Endothelial cell of umbilical vein (primary cell): ENCODE measurements around the gene SMOC2. TPM values are rescaled to one million over a fixed set of nuclear protein-coding genes. Genes with fewer than 3 reads are reported as not detected.

Experiments used
- BruUV-seq: library from RNA; stranded (reverse); fragments of 400-500 nt; replicated peaks from 2 replicates; lab custom pipeline; 2021; lab: Mats Ljungman, UMichigan
- CTCF ChIA-PET: fragments of 300-600, 350-600 bp; sonication (Branson Sonifier 250); formaldehyde crosslinking; loops from one replicate; lab custom pipeline; 2021; ENCODE audit warnings: antibody characterized with exemption, inconsistent platforms; lab: Charles Lee
- POLR2A ChIA-PET: fragments of 300-600, 350-600 bp; sonication (Branson Sonifier 250); formaldehyde crosslinking; loops from one replicate; lab custom pipeline; 2021; ENCODE audit warnings: antibody characterized with exemption, inconsistent platforms; lab: Charles Lee
- DNase-seq: peaks from one replicate; pipeline ENCODE4 v3.0.0-alpha.2; 2011; ENCODE audit warnings: low read depth, low spot score
- FAIRE-seq: peaks from 2 replicates; lab custom pipeline; 2011; peaks lifted over from hg19 to GRCh38; lab: Jason Lieb, UNC
- H2AFZ ChIP-seq: 2 replicates; pipeline ENCODE4 v1.6.0; 2012; ENCODE audit warnings: low read depth, low read length, control low read depth, inconsistent platforms
- H3K27ac ChIP-seq: 2 replicates; pipeline ENCODE4 v1.5.1; 2011; ENCODE audit warnings: low read depth, mild to moderate bottlenecking, control low read depth, low read length, moderate library complexity; ENCODE audit not compliant: insufficient read depth
- H3K27me3 ChIP-seq, 2 experiments: 2 replicates each; pipeline versions ENCODE4 v1.6.0 to v1.6.1; 2011; ENCODE audit warnings: low read length in 2 of 2, mixed read lengths in 1 of 2; ENCODE audit not compliant: control insufficient read depth in 2 of 2, insufficient read depth in 2 of 2
- H3K36me3 ChIP-seq, 2 experiments: 2 replicates in 1 of 2; 3 replicates in 1 of 2; pipeline ENCODE4 v1.5.1; 2011; ENCODE audit warnings: low read length in 2 of 2, mild to moderate bottlenecking in 1 of 2, moderate library complexity in 1 of 2; ENCODE audit not compliant: control insufficient read depth in 2 of 2, insufficient read depth in 2 of 2; ENCODE audit errors: extremely low read depth in 1 of 2
- H3K4me1 ChIP-seq: 3 replicates; pipeline ENCODE4 v1.5.1; 2011; ENCODE audit warnings: mild to moderate bottlenecking, low read length; ENCODE audit not compliant: control insufficient read depth, insufficient read depth; ENCODE audit errors: extremely low read depth
- H3K4me2 ChIP-seq: 2 replicates; pipeline ENCODE4 v1.6.1; 2011; ENCODE audit warnings: low read length, control low read depth, mixed read lengths; ENCODE audit not compliant: insufficient read depth
- H3K4me3 ChIP-seq, 3 experiments: fragments of 200-600 bp in 1 of 3; sonication (generic), shearing (Covaris generic) in 1 of 3; replicated peaks in 1 of 3; 2 replicates each; pipeline ENCODE4 v1.5.1; 2011 to 2016; ENCODE audit warnings: control low read depth in 3 of 3, low read length in 3 of 3, mild to moderate bottlenecking in 2 of 3, inconsistent platforms in 1 of 3, low read depth in 1 of 3, moderate library complexity in 1 of 3; ENCODE audit not compliant: insufficient read depth in 1 of 3
- H3K79me2 ChIP-seq: 2 replicates; pipeline ENCODE4 v1.6.0; 2012; ENCODE audit warnings: low read length, inconsistent platforms; ENCODE audit not compliant: control insufficient read depth, insufficient read depth
- H3K9ac ChIP-seq: replicated peaks from 2 replicates; pipeline ENCODE3; 2011; ENCODE audit warnings: low read length, control low read depth; ENCODE audit not compliant: insufficient read depth; ENCODE audit errors: extremely low read depth
- H3K9me1 ChIP-seq: replicated peaks from 3 replicates; pipeline ENCODE4 v1.6.0; 2011; ENCODE audit warnings: mild to moderate bottlenecking, low read length; ENCODE audit not compliant: control insufficient read depth, insufficient read depth; ENCODE audit errors: extremely low read depth
- H3K9me3 ChIP-seq: replicated peaks from 2 replicates; pipeline ENCODE4 v1.5.1; 2012; ENCODE audit warnings: low read length, inconsistent platforms; ENCODE audit not compliant: control insufficient read depth, insufficient read depth
- H4K20me1 ChIP-seq: replicated peaks from 2 replicates; pipeline ENCODE3; 2011; ENCODE audit warnings: mild to moderate bottlenecking, low read length; ENCODE audit not compliant: control insufficient read depth, insufficient read depth; ENCODE audit errors: extremely low read depth
- EZH2 ChIP-seq: IDR thresholded peaks from 2 replicates; pipeline ENCODE4 v1.6.1; 2012; ENCODE audit warnings: borderline replicate concordance, low read depth, mild to moderate bottlenecking, moderate library complexity, low read length, inconsistent platforms; ENCODE audit not compliant: severe bottlenecking
- FOS ChIP-seq: IDR thresholded peaks from 2 replicates; pipeline ENCODE4 v1.6.1; 2011; ENCODE audit warnings: mild to moderate bottlenecking, low read length, moderate library complexity, borderline replicate concordance; ENCODE audit not compliant: insufficient read depth
- GATA2 ChIP-seq: IDR thresholded peaks from 2 replicates; pipeline ENCODE4 v1.7.0; 2011; ENCODE audit warnings: low read depth, mild to moderate bottlenecking, moderate library complexity, mixed read lengths, low read length; ENCODE audit not compliant: insufficient read length, insufficient read depth
- JUN ChIP-seq: IDR thresholded peaks from 2 replicates; pipeline ENCODE4 v1.6.1; 2011; ENCODE audit warnings: borderline replicate concordance, low read depth; ENCODE audit not compliant: insufficient read length, insufficient read depth
- MYC ChIP-seq: IDR thresholded peaks from one replicate; pipeline ENCODE4 v1.6.1; 2011; ENCODE audit warnings: mild to moderate bottlenecking, low read depth, low read length
- POLR2A ChIP-seq: IDR thresholded peaks from 2 replicates; pipeline ENCODE4 v1.6.1; 2012; ENCODE audit warnings: low read depth, mild to moderate bottlenecking, control low read depth, low read length
- POLR2AphosphoS5 ChIP-seq: IDR thresholded peaks from 2 replicates; pipeline ENCODE4 v1.6.1; 2012; ENCODE audit warnings: low read depth, mild to moderate bottlenecking, control low read depth, low read length, moderate library complexity; ENCODE audit not compliant: insufficient read depth
- dilution Hi-C: fragments of 300-500 bp; cut with MboI; formaldehyde crosslinking; loops from one replicate; pipeline ENCODE4 v1.15.0; 2019; ENCODE audit warnings: low sequenced_read_pairs; ENCODE audit not compliant: extremely low pct_ligation_motif_present
- intact Hi-C: fragments of 100-400 bp; cut with micrococcal nuclease; formaldehyde crosslinking; loops from one replicate; pipeline ENCODE4 v1.10.0; 2022
- polyA plus RNA-seq, 4 experiments: library from polyadenylated mRNA; depleted of rRNA in 3 of 4; stranded (reverse) in 3 of 4; unstranded in 1 of 4; fragments of >200 nt; gene quantifications; 2 replicates each; pipeline versions ENCODE4 v1.2.1 to v1.2.3, GENCODE V29; 2011 to 2012; ENCODE audit warnings: missing spikeins in 1 of 4
- total RNA-seq: library from RNA; stranded (reverse); gene quantifications from 2 replicates; pipeline ENCODE4 v1.2.3, GENCODE V29; 2021
- TF ChIP-seq, protein P1 (sequence below): IDR thresholded peaks from 2 replicates; pipeline ENCODE4 v1.6.1; 2011; ENCODE audit not compliant: insufficient read depth, insufficient read length
- TF ChIP-seq, protein P2 (sequence below), 2 donors: IDR thresholded peaks; 1 replicate in 1 of 2; 2 replicates in 1 of 2; pipeline ENCODE4 v1.5.1; 2011; ENCODE audit warnings: low read length in 2 of 2, mild to moderate bottlenecking in 2 of 2, moderate library complexity in 2 of 2, control low read depth in 1 of 2, inconsistent platforms in 1 of 2, low read depth in 1 of 2; ENCODE audit not compliant: insufficient read depth in 1 of 2; ENCODE audit errors: extremely low read depth in 1 of 2

The SMOC2 gene
- total and polyA plus RNA-seq, 2 donors (not counting 3 experiments of a cell fraction or from before 2014, with no cell fraction given): not detected

DNA sequence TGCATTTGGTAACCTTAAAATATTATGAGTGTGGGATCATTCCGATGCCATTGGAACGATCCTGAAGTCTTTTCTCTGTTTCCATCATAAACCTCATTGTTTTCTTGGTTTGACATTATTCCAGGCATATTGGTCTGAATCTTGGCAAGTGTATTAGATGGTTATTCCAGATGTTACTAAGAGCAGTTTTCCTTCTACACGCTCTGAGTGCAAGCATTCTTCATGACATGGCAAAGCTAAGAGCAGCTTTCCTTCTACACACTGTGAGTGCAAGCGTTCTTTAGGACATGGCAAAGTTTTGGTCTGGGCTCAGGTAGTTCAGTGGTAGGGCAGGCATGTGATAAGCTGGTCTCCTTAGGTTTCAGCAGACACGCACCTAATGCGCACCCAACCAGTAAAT is 53.0 kb downstream of the SMOC2 start:
- H3K9ac ChIP-seq: no peak overlapping the region
- ChIA-PET POLR2A (no interaction called here), CTCF (no interaction called here)
- no peak overlapping the region for H3K4me3 ChIP-seq
- H3K9me1 ChIP-seq: no peaks in the 10 kb centered on the region
- H4K20me1 ChIP-seq: no peaks in the 10 kb centered on the region
- TF ChIP-seq MYC (no peak), GATA2 (no peak), FOS (no peak), EZH2 (no peak), POLR2AphosphoS5 (no peak), JUN (no peak), POLR2A (no peak)
- TF ChIP-seq, protein P1, sequence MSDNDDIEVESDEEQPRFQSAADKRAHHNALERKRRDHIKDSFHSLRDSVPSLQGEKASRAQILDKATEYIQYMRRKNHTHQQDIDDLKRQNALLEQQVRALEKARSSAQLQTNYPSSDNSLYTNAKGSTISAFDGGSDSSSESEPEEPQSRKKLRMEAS: no peak
- TF ChIP-seq, protein P2, sequence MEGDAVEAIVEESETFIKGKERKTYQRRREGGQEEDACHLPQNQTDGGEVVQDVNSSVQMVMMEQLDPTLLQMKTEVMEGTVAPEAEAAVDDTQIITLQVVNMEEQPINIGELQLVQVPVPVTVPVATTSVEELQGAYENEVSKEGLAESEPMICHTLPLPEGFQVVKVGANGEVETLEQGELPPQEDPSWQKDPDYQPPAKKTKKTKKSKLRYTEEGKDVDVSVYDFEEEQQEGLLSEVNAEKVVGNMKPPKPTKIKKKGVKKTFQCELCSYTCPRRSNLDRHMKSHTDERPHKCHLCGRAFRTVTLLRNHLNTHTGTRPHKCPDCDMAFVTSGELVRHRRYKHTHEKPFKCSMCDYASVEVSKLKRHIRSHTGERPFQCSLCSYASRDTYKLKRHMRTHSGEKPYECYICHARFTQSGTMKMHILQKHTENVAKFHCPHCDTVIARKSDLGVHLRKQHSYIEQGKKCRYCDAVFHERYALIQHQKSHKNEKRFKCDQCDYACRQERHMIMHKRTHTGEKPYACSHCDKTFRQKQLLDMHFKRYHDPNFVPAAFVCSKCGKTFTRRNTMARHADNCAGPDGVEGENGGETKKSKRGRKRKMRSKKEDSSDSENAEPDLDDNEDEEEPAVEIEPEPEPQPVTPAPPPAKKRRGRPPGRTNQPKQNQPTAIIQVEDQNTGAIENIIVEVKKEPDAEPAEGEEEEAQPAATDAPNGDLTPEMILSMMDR (IDR thresholded peaks at IDR 0.05; ENCODE audit: extremely low read depth in 1 of 2, insufficient read depth in 1 of 2, low read depth in 1 of 2, low read length in 2 of 2): no peak
- dilution Hi-C loops: no loop called here
- H3K36me3 ChIP-seq: no peaks in the 10 kb centered on the region
- H3K27me3 ChIP-seq: no peaks in the 10 kb centered on the region
- no peak overlapping the region for H3K27ac ChIP-seq
- no peak overlapping the region for H2AFZ ChIP-seq
- BruUV-seq: no TSS peak
- H3K4me2 ChIP-seq: no peak overlapping the region
- no peaks in the 10 kb centered on the region for H3K4me1 ChIP-seq
- no peak for DNase-seq
- no peaks in the 10 kb centered on the region for H3K79me2 ChIP-seq
- no peak for FAIRE-seq
- H3K9me3 ChIP-seq: no peaks in the 10 kb centered on the region
- intact Hi-C loops: no loop called here
